Measurements from ENCODE around the gene LARGE1. TPM values are rescaled to one million over a fixed set of nuclear protein-coding genes. Genes with fewer than 3 reads are reported as not detected.

LARGE1 gene
- total RNA-seq, 1 experiment from 2014 or later = 2.5 TPM

DNA sequence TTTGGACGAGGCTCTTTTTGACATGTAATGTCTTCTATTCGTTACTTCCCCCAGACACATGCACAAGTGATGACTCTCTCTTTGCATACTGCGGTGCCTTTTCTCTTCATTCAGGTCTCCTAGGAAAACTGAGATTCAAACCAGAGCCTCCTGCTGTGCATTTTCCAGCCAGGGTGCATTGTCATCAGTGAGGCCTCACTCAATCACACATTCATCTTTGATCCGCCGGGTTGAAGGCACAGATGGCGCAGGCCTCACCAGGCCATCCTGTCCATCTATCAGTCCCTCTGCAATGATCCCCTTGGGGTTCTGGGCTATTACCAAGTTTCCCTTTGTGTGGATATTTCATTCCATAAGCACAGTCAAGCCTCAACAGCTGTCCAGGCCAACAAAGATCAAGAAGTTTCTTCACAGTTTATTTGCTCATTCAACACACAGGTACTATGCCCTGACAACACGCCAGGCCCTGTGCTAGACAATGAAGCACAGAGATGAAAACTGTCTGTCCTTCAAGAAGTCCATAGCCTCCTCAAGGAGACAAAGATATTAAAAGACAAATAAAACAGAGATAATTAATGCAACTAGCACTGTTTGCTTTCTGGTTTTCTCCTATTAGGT, 107.8 kb downstream of the LARGE1 start:
- intact Hi-C loops (cut with micrococcal nuclease; ENCODE audit: unreplicated experiment) (no loop called here), in situ Hi-C loops (cut with HindIII; ENCODE audit: low pct_unique_long_range_greater_than_20kb, low sequenced_read_pairs) (no loop called here)
- POLR2A ChIA-PET = no interaction called here
- Histone ChIP-seq H3K4me3 (ENCODE audit: low read depth in 2 of 2, low read length in 2 of 2) (no peak overlapping the region), H3K36me3 (ENCODE audit: control insufficient read depth, insufficient read depth, low read length) (no peaks in the 10 kb centered on the region), H3K27me3 (ENCODE audit: control insufficient read depth, insufficient read depth, low read length) (no peaks in the 10 kb centered on the region), H3K4me1 (ENCODE audit: control insufficient read depth, insufficient read depth, low read length) (no peaks in the 10 kb centered on the region), H3K27ac (ENCODE audit: low read length) (no peak overlapping the region), H3K9me3 (ENCODE audit: control insufficient read depth, insufficient read depth, low read depth, low read length) (no peaks in the 10 kb centered on the region)
- no peak for DNase-seq (ENCODE audit: low read depth, low spot score)
- no TSS peak for BruUV-seq (replicated peaks)
- CTCF ChIA-PET = no interaction called here
- no peak for ATAC-seq
- TF ChIP-seq CTCF (IDR thresholded peaks at IDR 0.05) = no peak
- TF ChIP-seq TCF7L2 (IDR thresholded peaks at IDR 0.05; ENCODE audit: low read depth, low read length) = no peak
- TF ChIP-seq, protein P1, sequence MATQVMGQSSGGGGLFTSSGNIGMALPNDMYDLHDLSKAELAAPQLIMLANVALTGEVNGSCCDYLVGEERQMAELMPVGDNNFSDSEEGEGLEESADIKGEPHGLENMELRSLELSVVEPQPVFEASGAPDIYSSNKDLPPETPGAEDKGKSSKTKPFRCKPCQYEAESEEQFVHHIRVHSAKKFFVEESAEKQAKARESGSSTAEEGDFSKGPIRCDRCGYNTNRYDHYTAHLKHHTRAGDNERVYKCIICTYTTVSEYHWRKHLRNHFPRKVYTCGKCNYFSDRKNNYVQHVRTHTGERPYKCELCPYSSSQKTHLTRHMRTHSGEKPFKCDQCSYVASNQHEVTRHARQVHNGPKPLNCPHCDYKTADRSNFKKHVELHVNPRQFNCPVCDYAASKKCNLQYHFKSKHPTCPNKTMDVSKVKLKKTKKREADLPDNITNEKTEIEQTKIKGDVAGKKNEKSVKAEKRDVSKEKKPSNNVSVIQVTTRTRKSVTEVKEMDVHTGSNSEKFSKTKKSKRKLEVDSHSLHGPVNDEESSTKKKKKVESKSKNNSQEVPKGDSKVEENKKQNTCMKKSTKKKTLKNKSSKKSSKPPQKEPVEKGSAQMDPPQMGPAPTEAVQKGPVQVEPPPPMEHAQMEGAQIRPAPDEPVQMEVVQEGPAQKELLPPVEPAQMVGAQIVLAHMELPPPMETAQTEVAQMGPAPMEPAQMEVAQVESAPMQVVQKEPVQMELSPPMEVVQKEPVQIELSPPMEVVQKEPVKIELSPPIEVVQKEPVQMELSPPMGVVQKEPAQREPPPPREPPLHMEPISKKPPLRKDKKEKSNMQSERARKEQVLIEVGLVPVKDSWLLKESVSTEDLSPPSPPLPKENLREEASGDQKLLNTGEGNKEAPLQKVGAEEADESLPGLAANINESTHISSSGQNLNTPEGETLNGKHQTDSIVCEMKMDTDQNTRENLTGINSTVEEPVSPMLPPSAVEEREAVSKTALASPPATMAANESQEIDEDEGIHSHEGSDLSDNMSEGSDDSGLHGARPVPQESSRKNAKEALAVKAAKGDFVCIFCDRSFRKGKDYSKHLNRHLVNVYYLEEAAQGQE (IDR thresholded peaks at IDR 0.05; ENCODE audit: insufficient read depth in 1 of 2, low read depth in 2 of 2, low read length in 1 of 2) = no peak
- no peak for TF ChIP-seq SIN3A (IDR thresholded peaks at IDR 0.05; ENCODE audit: borderline replicate concordance, insufficient read depth, low read depth, low read length)

GRCh38 chr22:33811686-33812085, 108.6 kb downstream of the LARGE1 start:
- Histone ChIP-seq H3K4me3 (ENCODE audit: low read depth in 2 of 2, low read length in 2 of 2) (no peak overlapping the region), H3K27me3 (ENCODE audit: control insufficient read depth, insufficient read depth, low read length) (no peaks in the 10 kb centered on the region), H3K27ac (ENCODE audit: low read length) (no peak overlapping the region), H3K36me3 (ENCODE audit: control insufficient read depth, insufficient read depth, low read length) (no peaks in the 10 kb centered on the region), H3K9me3 (ENCODE audit: control insufficient read depth, insufficient read depth, low read depth, low read length) (no peaks in the 10 kb centered on the region), H3K4me1 (ENCODE audit: control insufficient read depth, insufficient read depth, low read length) (no peaks in the 10 kb centered on the region)
- POLR2A ChIA-PET = no interaction called here
- no TSS peak for BruUV-seq (replicated peaks)
- in situ Hi-C loops (cut with HindIII; ENCODE audit: low pct_unique_long_range_greater_than_20kb, low sequenced_read_pairs) = no loop called here
- no peak for DNase-seq (ENCODE audit: low read depth, low spot score)
- no peak for ATAC-seq
- intact Hi-C loops (cut with micrococcal nuclease; ENCODE audit: unreplicated experiment) = no loop called here
- TF ChIP-seq TCF7L2 (IDR thresholded peaks at IDR 0.05; ENCODE audit: low read depth, low read length) (no peak), SIN3A (IDR thresholded peaks at IDR 0.05; ENCODE audit: borderline replicate concordance, insufficient read depth, low read depth, low read length) (no peak), CTCF (IDR thresholded peaks at IDR 0.05) (no peak), POLR2AphosphoS5 (IDR thresholded peaks at IDR 0.05; ENCODE audit: low read depth, low read length) (no peak)
- TF ChIP-seq, protein P1 (IDR thresholded peaks at IDR 0.05; ENCODE audit: insufficient read depth in 1 of 2, low read depth in 2 of 2, low read length in 1 of 2) = no peak
- CTCF ChIA-PET = no interaction called here

Measured in Panc1 (cell line).